Gastrocnemius medialis (tissue), 4 donors: Measurements from ENCODE around the gene TNFRSF12A.

Experiments
- CTCF ChIP-seq, 5 experiments: fragments of 450-650 bp in 3 of 5; fragments of 200-600 bp in 2 of 5; sonication (generic) in 2 of 5; IDR thresholded peaks in 4 of 5; conservative IDR thresholded peaks in 1 of 5; 1 replicate in 4 of 5; 2 replicates in 1 of 5; pipeline ENCODE4 v1.5.1; 2016 to 2019; ENCODE audit warnings: antibody characterized with exemption in 5 of 5, mild to moderate bottlenecking in 3 of 5, moderate library complexity in 3 of 5
- POLR2A ChIP-seq, 2 donors: fragments of 450-650 bp; IDR thresholded peaks; one replicate each; pipeline ENCODE4 v1.6.1; 2017; ENCODE audit warnings: antibody characterized with exemption in 2 of 2, mild to moderate bottlenecking in 2 of 2, moderate library complexity in 2 of 2

- TF ChIP-seq CTCF (IDR thresholded peaks at IDR 0.05 in 4 of 5, conservative IDR thresholded peaks at IDR 0.05 in 1 of 5) (no peak), POLR2A (IDR thresholded peaks at IDR 0.05) (no peak)
Measured at GRCh38 chr16:3019594-3020246, 448 bp upstream of the TNFRSF12A start.
